Hindlimb muscle (tissue), 1 donor: ENCODE results near the gene RCAN2. TPM values are rescaled to one million over a fixed set of nuclear protein-coding genes. Genes with fewer than 3 reads are reported as not detected.

ENCODE experiments used
- DNase-seq: peaks from one replicate; pipeline ENCODE4 v3.0.0-alpha.2; 2013
- polyA plus RNA-seq: library from polyadenylated mRNA; unstranded; fragments of 120-200 nt; gene quantifications from one replicate; pipeline ENCODE4 v1.2.1, GENCODE V29; 2013; ENCODE audit not compliant: insufficient read length

The RCAN2 gene
- polyA plus RNA-seq, 1 donor = 3.2 TPM

DNA sequence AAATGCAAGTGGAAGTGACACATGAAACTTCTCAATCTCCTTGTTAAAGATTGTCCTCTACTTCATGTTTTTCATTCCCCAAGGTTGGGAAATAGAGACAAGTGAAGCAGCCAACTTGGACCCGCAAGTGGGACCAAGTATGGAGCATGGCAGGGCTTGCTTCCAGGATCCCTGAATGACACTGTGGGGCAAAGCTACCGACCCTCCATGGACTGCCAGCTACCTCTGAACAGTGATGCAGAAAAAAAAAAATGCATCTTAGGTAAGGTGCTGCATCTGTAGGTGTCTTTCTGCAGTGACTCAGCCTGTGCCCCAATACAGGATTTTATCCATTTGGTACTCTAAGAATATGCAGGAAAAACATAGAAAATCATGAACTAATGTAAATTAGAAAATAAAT, 201.4 kb downstream of the RCAN2 start:
- DNase-seq = no peak

- peak; percentile 10 for DNase-seq
Observed at GRCh38 chr6:46288835-46289234, 202.4 kb downstream of the RCAN2 start.

- no peak for DNase-seq
Observed at GRCh38 chr6:46287681-46288080, 203.6 kb downstream of the RCAN2 start.

- DNase-seq = no peak
Observed at GRCh38 chr6:46287043-46287442, 204.2 kb downstream of the RCAN2 start.

DNA sequence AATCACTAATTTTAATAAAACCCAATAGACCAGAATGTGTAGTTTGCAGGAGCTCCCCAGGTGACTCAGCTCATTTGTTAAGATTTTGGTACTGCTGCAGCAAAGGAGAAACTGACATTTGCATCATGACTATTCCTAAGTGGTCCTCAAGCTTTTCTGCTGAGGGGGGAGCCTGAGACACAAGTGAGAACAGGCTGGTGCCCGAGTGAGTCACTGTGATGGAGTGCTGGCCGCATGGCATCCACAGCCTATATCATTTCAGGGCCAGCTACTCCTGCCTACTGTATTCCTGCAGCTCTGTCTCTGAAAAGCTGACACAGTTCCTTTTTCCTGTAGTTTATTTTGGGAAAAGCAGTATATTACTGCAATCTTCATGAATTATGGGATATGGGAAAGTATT, 206.8 kb downstream of the RCAN2 start:
- no peak for DNase-seq

- DNase-seq = no peak
Observed at GRCh38 chr6:46281110-46281509, 210.1 kb downstream of the RCAN2 start.

DNA sequence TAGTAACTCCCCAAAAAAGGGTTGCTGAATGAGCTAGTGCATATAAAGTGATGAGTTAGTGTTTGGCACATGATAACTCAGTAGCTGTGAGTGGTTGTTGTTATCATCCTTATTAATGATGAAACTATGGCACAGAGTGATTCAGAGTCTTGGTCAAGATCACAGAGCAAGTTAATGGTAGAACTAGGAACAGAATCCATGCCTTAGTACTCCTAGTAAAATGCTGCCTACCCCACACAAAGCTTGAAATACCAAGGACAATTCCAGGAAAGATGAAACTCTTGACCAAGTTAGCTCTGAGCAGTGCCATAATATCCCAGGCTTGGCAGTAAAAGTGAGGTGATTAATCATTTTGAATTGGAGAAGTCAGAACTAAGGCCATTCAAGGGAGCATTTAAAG, 211.4 kb downstream of the RCAN2 start:
- DNase-seq = no peak

- DNase-seq = no peak
Observed at GRCh38 chr6:46276576-46277142, 214.6 kb downstream of the RCAN2 start.

DNA sequence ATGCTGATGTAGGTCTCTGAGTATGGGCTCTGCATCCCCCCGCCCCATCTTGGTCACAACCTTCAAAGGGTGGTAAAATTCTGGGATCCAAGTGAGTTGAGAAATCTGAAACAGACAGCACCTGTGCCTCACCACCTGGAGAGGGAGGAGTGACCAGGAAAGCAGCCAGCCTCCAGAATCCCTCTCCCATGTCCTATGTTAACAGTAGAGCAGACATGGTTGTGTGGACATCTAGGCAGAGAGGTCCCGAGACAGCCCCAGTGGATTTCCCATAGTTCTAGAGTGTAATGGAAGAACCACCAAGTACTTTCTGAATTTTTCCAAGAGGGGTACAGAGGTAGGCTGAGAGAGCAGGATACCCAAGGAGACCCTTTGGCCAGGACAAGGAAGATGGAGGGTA, 216.7 kb downstream of the RCAN2 start:
- DNase-seq = no peak

- DNase-seq = no peak
Observed at GRCh38 chr6:46273911-46274310, 217.3 kb downstream of the RCAN2 start.

- DNase-seq = no peak
Observed at GRCh38 chr6:46271728-46272127, 219.5 kb downstream of the RCAN2 start.

DNA sequence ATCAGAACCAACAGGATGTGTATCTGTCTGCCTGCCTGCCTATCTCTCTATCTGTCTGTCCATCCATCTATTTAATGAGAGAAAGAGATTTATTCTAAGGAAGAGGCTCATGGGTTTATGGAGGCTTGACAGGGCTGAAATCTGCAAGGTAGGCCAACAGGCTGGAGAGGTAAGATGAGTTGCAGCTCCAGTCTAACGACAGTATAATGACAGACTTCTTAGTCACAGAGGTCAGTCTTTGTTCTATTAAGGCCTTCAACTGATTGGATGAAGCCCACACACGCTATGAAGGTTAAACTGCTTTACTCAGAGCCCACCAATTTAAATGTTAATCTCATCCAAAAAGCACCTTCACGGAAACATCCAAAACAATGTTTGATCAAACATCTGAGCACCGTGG, 220.1 kb downstream of the RCAN2 start:
- no peak for DNase-seq

- DNase-seq = no peak
Observed at GRCh38 chr6:46270336-46270735, 220.9 kb downstream of the RCAN2 start.

GRCh38 chr6:46269447-46270229, 221.6 kb downstream of the RCAN2 start:
- peak; percentile 36 for DNase-seq

DNA sequence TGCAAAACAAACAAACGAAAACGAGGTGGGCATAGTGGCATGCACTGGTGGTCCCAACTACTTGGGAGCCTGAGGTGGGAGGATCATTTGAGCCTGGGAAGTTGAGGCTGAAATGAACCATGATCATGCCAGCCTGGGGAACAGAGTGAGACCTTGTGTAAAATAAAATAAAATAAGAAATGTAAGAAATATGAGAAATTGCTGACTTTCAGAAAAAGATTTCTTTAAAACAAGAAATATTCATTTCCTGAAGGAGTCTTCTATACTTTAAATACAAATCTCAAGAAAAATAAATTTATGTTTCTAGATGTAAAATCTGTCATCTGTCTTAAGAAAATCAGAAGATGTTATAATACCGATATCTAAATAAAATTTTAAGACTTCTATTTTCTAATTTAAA, 223.7 kb downstream of the RCAN2 start:
- no peak for DNase-seq

DNA sequence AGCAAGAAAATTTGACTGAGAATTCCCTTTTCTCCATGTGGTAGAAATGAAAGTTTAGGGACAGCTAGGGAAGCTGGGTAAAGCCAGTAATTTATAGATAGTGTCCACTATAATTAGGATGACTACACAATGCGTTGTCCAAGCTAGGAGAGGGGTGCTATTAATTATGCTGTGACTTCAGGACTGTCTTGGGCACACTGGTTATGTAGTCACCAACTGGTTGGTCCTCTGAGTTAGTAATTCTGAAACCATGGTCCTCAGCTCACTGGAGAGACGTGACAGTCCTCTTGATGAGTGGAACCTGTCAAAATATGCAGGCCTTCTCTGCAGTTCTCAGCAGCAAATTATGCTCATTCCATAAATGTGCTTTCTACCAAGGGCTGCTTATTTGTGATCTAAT, 225.9 kb downstream of the RCAN2 start:
- no peak for DNase-seq

GRCh38 chr6:46263707-46264086, 227.6 kb downstream of the RCAN2 start:
- DNase-seq = no peak

- no peak for DNase-seq
Observed at GRCh38 chr6:46262928-46263706, 228.1 kb downstream of the RCAN2 start.

DNA sequence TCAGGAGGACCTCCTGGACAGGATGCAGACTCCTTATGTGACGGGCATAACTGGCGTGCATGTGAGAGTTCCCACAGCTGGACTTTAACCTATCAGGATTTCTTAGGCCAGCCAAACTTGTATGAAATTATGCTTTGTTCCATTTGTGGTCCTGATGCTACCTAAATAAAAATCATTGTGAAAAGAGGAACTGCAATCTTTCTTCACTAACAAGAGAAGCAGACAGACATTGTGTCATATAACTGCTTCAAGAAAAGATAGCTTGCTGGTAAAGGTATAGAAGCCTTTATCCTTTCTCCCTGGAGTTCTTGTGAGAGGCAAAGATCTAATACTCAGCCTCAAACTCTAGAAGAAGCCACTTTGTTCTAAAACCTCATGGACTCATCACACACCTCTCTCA, 233.0 kb downstream of the RCAN2 start:
- no peak for DNase-seq

GRCh38 chr6:46255528-46255927, 235.7 kb downstream of the RCAN2 start:
- no peak for DNase-seq

- no peak for DNase-seq
Observed at GRCh38 chr6:46254946-46255345, 236.3 kb downstream of the RCAN2 start.

GRCh38 chr6:46254331-46254730, 236.9 kb downstream of the RCAN2 start:
- no peak for DNase-seq

GRCh38 chr6:46251583-46252339, 239.5 kb downstream of the RCAN2 start:
- no peak for DNase-seq
